Fibroblast of upper back skin (primary cell): ENCODE results near the gene YPEL2.
"Not testable (repeated sequence)": the region's sequence is repeated elsewhere in the genome, so short reads cannot be mapped to it uniquely, and the experiment has no call there.

Source experiments
- DNase-seq: peaks from one replicate; pipeline ENCODE4 v3.0.0-alpha.2; 2013

Gene YPEL2

DNA sequence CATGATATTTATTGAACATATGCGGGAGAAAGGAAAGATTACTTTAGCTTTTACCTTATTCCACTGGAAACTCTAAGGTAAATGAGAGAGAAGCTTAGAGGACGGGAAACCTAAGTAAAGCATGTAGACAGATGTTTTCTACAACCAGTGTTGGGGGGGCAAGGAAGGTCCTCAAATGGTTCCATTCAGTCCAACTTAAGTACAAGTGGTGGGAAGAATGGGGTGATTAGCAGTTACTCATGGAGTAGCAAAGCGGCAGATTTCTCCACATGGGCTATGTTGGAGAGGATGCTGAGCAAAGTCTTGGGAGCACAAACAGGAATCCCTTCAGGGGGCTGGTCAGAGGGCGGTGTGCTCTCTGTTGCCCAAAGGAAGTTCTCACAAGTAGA, 78.6 kb downstream of the YPEL2 start:
- DNase-seq: no peak

DNA sequence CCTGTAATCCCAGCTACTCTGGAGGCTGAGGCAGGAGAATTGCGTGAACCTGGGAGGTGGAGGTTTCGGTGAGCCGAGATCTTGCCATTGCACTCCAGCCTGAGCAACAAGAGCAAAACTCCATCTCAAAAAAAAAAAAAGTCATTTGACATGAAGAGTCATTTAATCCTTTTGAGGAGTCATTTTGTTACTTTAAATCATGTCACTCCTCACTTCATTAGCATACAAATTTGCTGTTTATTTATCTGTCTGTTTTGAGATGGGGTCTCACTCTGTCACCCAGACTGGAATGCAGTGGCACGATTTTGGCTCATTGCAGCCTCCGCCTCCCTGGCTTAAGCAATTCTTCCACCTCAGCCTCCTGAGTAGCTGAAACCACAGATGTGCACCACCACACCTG, 81.0 kb downstream of the YPEL2 start:
- DNase-seq: not testable (repeated sequence)

DNA sequence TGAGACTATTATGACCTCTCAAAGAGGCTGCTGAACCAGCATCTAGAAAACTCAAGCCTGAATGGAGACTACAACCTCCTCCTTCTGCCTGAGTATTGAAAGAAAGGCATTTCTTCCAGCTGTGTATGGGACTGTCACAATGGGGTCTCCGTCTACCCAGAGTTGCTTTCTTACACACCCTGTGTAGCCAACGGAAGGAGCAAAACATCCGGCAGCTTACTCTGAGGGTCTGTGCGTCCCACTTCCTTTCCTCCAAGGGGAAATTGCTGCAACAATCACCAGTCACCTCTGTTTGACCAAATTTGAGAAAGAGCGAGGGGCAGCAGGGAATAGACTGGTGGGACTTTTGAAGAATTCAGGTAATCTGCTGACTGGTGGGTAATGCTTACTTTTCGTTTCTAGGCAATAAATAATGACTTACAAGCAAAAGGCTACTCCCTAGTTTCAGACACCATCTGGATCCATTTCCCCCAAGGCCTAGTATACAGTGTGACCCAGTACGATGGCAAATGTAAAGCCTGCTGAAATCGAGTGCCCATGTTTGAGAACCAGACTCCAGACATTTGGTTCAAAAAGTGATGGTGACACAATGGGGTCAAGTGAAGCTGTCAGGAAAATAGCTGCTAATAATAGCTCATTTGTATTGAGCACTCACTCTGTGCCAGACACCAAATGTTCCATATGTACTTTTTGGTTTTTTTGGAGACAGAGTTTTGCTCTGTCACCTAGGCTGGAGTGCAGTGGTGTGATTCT, 81.7 kb downstream of the YPEL2 start:
- no peak for DNase-seq

DNA sequence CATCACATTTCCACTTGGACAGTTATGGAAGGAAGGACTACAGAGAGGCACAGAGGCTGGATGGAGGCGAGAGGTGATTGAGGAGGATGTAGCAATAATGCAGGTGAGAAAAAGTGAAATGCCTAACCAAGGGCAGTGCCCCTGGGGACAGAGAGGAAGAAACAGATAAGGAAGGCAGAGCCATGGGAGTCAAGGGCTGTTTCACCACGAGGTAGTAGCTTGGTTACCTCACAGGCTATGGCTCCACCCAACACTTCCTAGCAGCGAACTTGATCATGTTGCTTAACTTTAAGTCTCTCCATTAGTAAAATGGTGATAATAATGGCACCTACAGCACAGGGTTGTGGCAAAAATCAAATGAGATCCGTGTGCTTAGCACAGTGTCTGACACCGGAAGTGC, 83.9 kb downstream of the YPEL2 start:
- DNase-seq: no peak

DNA sequence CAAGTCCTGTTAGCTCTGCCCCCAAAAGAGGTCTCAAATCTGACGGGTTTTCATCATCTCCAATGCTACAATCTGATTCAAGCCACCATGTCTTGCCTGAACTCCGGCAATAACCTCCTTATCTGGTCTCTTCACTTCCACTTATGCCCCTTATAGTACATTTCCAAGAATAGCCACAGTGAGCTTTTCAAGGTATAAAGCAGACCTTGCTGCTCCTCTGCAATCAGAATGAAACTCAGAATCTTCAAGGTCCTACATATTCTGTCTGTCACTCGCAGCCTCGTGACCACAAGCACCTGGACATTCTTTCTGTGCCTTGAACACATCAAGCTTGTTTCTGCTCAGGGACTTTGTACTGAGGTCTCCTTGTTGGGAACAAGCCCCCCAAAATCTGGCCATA, 84.7 kb downstream of the YPEL2 start:
- no peak for DNase-seq

DNA sequence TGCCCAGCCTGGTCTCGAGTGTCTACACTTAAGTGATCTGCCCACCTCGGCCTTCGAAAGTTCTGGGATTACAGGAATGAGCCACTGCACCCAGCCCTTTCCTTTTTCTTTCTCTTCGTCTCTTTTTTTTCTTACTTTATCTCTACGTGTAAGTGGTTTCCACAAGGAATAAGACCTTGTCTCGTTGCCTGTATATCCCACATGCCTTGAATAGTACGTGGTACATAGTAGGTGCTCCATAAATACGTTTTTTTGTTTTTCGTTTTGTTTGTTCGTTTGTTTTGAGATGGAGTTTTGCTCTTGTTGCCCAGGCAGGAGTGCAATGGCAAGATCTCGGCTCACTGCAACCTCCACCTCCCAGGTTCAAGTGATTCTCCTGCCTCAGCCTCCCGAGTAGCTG, 86.0 kb downstream of the YPEL2 start:
- no peak for DNase-seq

DNA sequence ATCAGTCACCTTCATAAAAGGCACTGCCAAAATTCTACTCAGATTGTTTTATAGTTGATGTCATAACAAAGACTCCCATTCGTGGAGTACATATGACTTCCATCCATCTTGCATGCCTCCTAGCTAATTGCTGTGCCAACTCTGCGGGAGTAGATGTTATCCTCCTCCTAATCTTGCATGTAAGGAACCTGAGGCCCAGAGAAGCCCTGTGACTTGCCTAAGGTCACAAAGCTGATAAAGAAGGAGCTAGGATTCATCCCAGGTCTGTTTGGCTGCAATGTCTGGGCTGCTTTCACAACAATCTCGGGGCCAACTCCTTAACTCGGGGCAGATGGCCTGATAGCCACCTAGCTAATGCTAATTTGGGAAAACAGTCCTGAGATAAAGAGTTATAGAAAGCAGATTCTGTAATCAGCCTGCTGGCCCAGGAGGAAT, 87.3 kb downstream of the YPEL2 start:
- DNase-seq: no peak

DNA sequence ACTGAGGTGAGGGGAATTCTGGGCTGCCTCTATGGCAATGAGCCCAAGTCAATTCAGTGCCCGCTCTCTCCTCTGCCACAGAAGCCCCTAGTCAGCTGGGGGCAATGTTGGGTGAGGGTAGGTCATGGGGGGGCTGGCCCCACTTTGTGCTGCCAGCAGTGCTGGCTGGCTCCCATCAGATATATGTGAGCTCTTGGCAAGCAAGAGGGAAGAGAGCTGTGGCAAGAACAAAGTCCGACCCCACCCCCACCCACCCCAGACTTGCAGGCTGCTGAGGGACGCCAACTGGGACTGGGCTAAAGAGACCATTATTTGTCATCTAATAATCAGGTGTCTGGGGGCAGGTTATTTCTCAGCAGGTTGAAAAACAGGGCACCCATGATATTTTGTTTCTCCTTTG, 89.4 kb downstream of the YPEL2 start:
- DNase-seq: no peak

DNA sequence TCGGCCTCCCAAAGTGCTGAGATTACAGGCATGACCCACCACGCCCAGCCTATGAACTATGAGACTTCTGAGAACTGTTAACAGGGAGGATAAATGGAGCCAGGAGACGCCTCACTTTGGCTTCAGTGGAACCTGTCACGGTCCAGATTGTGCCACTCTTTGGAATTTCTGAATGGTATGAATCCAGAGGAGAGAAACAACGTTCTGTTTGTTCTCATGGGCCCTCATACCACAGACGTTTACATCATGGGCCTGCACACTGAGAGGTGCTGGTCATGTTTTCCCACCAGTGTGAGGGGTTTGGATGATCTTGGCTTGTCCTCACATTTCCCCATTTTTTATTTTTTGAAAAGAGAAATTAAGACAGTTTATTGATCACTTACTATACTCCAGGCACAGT, 90.3 kb downstream of the YPEL2 start:
- DNase-seq: no peak

DNA sequence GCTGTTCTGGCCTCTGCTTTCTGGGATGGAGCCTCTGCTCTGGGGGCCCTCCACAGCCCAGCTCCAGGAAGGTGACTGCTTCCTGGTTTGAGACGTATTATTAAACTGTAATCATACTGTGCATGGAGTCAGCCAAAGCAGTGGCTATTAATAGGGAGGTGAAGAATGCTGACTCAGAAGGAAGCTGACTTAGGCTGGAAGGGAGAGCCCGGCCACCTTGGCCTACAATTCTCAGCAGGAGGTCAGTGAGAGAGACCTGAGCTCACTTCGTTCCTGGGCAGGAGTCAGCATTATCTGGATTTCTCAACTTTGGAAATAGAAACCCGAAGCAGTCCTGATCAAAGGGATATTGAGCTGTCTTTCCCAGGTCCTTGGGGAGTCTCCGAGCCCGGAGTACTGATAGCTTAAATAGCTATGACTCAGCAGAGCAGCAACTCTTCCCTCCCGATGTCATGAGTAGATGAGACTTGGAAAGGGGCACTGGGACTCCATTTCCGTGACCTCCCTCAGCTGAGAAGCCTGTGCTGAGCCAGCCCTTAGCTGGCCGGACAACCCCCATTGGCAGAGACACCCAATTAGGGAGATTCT, 91.8 kb downstream of the YPEL2 start:
- DNase-seq: peak; percentile 94

DNA sequence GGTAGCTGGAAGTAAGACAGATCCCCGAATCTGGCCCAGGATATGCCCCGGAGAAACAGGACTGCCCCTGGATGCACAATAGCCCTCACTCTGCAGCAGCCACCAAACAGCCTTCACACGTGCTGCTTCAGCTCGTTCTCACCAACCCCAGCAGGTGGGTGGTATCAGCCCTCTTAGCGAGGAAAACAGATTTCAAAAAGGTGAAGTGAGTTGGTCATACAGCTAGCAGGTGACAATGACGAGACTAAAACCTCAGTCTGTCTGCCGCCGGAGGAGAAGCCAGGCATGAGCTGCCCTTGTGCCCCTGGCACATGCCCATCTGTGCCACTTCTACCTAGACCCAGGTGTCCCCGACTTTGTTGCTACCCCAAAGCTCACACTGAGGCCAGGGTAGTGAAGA, 92.4 kb downstream of the YPEL2 start:
- DNase-seq: no peak

DNA sequence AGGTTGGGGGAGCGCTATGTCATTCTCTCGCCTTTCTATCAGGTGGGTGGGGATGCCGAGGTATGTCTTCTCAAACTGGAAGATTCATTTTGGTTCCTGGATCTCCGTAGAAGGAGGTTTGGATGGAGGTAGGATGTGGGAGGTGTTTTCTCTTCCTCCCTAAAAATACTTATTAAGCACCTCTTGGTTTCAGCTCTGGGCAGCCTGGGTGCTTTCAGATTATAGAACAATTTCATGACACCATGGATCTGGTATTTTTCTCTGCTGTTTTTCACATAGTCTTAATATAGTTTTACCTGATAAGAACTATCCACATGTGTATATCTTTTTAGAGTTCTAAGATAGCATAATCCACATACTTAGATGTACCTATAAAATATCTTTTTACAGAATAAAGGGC, 92.9 kb downstream of the YPEL2 start:
- DNase-seq: no peak

DNA sequence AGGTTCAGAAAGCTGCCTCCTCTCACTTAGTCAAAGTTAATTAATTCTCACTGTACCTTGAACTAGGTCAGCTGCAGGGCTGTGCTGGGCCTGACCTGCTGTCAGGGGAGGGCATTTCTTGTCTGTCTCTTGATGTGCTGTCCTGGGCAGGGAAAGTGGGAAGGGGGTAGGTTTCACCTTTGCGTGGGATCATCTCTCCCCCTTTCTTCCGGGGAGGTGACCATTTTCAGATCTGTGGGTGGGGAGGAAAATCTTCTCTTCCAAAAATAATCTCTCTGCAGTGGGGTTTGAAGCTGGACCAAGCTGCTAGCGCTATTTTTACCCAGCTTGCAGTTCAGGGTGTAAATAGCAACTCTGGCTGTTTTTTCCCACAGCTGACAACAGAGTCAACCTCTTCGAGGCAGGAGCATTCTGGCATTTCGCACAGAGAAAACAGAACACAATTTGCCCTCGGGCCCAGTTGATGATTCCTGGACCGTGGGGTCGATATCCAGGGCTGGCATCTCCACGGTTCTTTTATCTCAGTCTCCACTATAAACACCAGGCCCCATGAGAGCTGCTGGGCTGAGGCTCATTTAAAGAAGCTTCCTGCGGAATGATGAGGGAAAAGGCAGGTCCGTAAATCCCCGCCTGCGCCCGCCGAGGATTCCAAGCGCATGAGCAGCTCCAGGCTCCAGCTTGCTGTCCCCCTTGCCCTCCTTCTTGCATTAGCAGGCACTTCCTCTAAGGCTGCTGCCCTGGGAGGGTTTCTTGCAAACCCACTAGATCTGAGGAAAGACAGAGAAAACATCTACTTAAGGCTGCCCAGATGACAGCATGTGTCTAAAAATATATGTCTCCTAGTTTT, 93.9 kb downstream of the YPEL2 start:
- DNase-seq: peak; percentile 72

DNA sequence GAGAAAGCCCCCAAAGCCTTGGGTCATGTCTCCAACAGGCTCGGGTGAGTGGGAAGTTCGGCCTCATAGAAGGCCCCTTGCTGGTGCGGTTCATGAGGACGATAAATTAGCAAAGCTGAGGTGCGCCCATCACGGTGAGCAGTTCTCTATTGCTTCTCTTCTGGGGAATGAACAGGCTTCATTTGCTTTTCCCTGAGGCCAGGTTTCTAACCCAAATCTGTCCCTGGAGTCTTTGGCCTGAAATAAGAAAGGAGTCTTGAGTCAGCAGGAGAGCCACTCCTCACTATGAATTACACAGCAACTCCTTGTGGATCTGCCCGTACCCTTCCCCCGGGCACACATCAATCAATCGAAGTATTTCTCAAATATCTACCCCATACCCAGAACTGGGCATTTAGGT, 94.6 kb downstream of the YPEL2 start:
- no peak for DNase-seq

DNA sequence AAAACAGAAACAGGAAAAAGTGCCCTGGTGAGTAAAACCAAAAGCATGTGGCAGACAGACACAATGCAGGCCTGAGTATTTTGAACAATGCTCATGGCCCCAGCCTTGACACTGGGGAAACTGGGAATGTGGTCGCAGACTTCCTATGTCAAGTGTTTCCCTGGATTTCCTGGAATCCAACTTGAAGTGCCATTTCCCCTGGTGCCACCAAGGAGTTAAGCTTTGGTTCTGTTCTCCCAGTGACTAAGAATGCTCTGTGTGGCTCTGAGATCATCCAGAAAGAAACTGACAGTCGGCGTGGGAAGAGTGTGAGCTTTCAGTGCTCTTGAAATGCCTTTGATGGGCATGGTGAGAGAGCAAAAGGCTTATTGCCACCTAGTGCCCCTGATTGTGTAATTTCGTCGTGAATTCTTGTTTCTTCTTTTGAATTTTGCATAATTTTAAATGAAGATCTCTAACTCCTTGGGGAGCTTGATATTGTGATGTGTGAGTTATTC, 96.0 kb downstream of the YPEL2 start:
- DNase-seq: peak; percentile 51

DNA sequence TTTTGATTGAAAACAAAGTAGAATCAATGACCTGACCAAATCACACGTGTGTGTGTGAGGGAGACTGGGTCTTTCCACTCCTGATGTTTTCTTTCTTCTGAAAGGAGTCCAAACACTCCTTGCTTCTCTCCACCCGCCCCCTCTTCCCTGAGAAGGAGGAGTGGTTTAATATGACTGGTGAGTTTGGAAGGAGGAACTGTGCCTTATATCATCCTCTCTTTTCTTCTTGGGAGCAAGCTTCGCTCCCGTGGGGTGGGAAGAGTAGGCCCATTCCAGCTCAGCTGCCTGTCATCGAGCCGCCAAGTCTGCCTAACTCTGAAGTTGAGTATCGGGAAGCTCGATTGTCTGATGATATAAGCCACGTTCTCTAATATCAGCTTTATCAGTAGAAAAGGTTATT, 96.5 kb downstream of the YPEL2 start:
- DNase-seq: peak; percentile 30

DNA sequence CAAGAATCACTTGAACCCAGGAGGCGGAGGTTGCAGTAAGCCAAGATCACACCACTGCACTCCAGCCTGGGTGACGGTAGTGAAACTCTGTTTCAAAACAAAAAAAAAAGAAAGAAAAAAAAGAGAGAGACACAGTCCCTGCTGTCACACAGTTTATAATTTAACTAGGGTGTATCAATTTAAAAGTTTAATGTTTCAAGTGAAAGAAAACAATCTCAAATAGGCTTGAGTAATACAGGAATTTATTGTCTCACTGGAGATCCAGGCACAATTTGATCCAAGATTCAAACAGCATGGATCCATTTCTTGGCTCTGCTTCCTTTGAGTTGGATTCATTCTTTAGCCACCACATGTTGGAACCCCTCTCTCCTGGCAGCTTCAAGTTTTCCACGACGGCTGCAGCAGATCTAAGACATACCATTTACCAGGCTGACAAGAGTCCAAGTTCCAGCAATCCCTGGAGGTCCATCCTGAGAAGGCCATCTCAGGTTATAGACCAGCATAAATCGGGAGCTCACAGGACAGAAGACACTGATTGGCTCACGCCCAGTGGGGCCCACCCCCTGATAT, 97.5 kb downstream of the YPEL2 start:
- DNase-seq: peak; percentile 45

DNA sequence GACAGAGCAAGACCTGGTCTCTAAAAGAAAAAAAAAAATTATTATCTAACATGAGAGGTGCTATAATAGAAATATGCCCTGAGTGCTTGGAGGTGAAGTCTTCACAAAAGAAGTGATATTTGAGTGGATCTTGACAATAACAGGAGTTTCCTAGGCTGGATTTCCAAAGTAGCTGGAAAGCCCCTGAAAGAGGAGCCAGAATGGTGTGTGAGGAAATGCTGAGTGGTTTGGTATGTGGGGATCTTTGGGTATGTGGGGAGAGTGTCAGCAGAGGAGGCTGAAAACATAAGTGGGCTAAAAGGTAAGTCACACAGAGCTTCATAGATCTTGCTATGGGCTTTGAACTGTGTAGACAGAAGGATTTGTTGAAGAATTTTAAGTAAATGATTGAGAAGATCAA, 100.1 kb downstream of the YPEL2 start:
- no peak for DNase-seq

DNA sequence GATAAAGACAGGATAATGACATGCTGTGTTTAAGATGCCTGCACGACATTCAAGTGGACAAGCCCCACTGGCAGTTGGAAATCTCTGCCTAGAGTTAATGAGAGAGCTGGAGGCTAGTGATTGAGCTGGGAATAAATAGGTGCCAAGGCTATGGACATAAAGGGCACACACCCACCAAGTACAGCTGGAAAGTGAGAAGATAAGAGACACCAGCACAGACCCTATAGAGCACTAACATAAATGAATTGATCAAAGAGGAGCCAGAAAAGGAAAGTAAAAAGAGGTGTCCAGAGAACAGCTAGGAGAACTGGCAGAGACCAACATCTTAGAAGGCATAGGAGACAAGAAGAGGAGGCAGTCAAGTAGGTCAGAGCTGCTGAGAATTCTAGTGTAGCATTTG, 101.2 kb downstream of the YPEL2 start:
- DNase-seq: no peak

DNA sequence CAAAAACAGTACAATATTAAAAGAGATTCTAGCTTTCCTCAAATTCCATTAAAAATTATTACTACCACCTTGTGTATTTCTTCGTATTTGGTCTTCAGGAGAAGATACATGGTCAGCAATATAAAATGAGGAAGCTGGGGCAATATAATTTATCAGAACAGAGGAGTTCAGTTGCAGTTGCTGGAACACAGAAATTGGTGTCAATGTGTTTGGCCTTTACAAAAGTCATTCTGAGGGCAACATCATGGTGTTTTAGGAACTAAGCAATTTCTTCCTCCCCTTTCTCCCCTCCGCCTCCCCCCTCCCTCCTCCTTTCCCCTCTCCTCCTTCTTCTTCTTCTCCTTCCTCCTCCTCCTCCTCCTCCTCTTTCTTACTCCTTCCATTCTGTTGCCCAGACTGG, 102.1 kb downstream of the YPEL2 start:
- no peak for DNase-seq

DNA sequence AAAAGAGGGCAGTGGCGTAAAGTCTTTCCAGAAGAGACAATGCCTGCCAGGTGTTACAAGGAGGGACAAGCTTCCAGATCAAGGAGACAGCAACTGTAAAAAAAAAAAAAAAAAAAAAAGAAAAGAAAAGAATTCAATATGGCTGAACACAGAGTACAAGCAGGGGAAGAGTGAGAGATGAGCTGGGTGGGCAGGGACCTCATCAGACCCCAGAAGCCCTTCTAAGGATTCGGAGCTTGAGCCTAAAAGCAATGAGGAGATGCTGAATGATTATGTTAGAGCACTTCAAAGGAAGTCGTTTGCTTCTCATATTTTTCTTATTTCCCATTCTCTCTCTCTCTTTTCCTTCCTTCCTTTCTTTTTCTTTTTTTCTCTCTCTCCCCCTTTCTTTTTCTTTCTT, 103.0 kb downstream of the YPEL2 start:
- DNase-seq: no peak

DNA sequence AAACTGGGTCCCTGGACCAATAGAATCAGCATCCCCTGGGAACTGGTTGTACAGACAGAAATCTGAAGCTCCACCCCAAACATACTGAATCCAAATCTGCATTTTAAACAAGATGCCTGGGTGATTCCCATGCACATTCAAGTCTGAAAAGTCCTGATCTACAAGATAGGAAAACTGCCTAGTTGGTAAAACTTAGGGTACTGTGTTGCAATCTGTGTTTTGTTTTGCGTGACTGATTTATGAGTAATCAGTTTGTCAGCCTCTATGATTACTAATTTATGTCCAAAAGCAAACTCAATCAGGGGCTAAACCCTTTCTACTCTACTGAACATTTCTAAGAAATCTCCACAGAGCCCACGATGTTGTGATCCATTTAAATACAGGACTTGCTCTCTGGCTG, 103.8 kb downstream of the YPEL2 start:
- DNase-seq: peak; percentile 67

DNA sequence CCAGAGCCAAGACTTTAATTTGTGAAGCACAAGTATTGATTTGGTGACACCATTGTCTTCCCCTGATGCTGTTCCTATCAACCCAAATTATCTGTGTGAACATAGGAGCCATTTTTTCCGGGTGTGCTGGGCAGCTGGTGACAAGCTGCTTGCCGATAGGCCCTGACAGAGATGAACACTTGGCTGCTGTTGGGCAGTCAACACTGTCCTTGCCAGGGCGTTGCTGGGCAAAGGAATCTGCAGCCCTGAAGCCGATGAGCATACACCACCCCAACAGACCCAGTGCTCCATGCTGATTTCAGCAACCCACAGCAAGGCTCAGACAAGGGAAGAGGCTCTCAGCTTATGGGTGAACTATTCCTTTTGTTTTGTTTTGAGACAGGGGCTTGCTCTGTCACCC, 105.4 kb downstream of the YPEL2 start:
- no peak for DNase-seq
